HCEC 1CT (cell line): ENCODE measurements around the gene SNAP91.
"Not testable (repeated sequence)": the region's sequence is repeated elsewhere in the genome, so short reads cannot be mapped to it uniquely, and the experiment has no call there.

Experiments used
- DNase-seq: peaks from one replicate; pipeline ENCODE4 v3.0.0-alpha.2; 2017

The SNAP91 gene

GRCh38 chr6:83708970-83709747 lies at the start of gene SNAP91:
SNAP91 (minus strand) TSS chr6:83709101; CDS start chr6:83707927, 1,174 bp downstream.
- DNase-seq: no peak

GRCh38 chr6:83758533-83758932 lies 49.6 kb upstream of the SNAP91 start:
- no peak for DNase-seq

- DNase-seq: no peak
Observed at GRCh38 chr6:83757021-83757420, 48.1 kb upstream of the SNAP91 start.

- DNase-seq: no peak
Observed at GRCh38 chr6:83756565-83756964, 47.7 kb upstream of the SNAP91 start.

GRCh38 chr6:83752375-83752774 lies 43.5 kb upstream of the SNAP91 start:
- DNase-seq: not testable (repeated sequence)

- DNase-seq: no peak
Observed at GRCh38 chr6:83741089-83741488, 32.2 kb upstream of the SNAP91 start.

- no peak for DNase-seq
Observed at GRCh38 chr6:83735461-83735860, 26.6 kb upstream of the SNAP91 start.

GRCh38 chr6:83729871-83730270 lies 21.0 kb upstream of the SNAP91 start:
- DNase-seq: no peak

- DNase-seq: no peak
Observed at GRCh38 chr6:83722876-83723275, 14.0 kb upstream of the SNAP91 start.

GRCh38 chr6:83717809-83718208 lies 8.9 kb upstream of the SNAP91 start:
- DNase-seq: no peak

- DNase-seq: no peak
Observed at GRCh38 chr6:83711958-83712357, 3.1 kb upstream of the SNAP91 start.

GRCh38 chr6:83709748-83710050 lies 798 bp upstream of the SNAP91 start:
- no peak for DNase-seq

- no peak for DNase-seq
Observed at GRCh38 chr6:83708546-83708969, 343 bp downstream of the SNAP91 start.

- DNase-seq: no peak
Observed at GRCh38 chr6:83707829-83708545, 914 bp downstream of the SNAP91 start.

- no peak for DNase-seq
Observed at GRCh38 chr6:83702749-83703148, 6.2 kb downstream of the SNAP91 start.

- DNase-seq: no peak
Observed at GRCh38 chr6:83702077-83702476, 6.8 kb downstream of the SNAP91 start.

- DNase-seq: peak; percentile 17
Observed at GRCh38 chr6:83696674-83697073, 12.2 kb downstream of the SNAP91 start.

- DNase-seq: no peak
Observed at GRCh38 chr6:83685481-83685880, 23.4 kb downstream of the SNAP91 start.

GRCh38 chr6:83677791-83678190 lies 31.1 kb downstream of the SNAP91 start:
- no peak for DNase-seq

- DNase-seq: no peak
Observed at GRCh38 chr6:83637953-83638352, 70.9 kb downstream of the SNAP91 start.

- DNase-seq: no peak
Observed at GRCh38 chr6:83636800-83637199, 72.1 kb downstream of the SNAP91 start.

GRCh38 chr6:83633609-83634008 lies 75.3 kb downstream of the SNAP91 start:
- DNase-seq: no peak

GRCh38 chr6:83633149-83633548 lies 75.8 kb downstream of the SNAP91 start:
- DNase-seq: no peak

- not testable (repeated sequence) for DNase-seq
Observed at GRCh38 chr6:83629908-83630307, 79.0 kb downstream of the SNAP91 start.
